Smooth muscle cell (in vitro differentiated cells): ENCODE measurements around the gene SETD1B. TPM values are rescaled to one million over a fixed set of nuclear protein-coding genes. Genes with fewer than 3 reads are reported as not detected.

Experiments used
- DNase-seq: peaks from one replicate; lab custom pipeline; 2025; ENCODE audit not compliant: unreplicated experiment; lab: John Stamatoyannopoulos, UW
- H2AFZ ChIP-seq: fragments of 200-600 bp; sonication (generic); 2 replicates; pipeline ENCODE4 v1.6.0; 2016; ENCODE audit warnings: antibody characterized with exemption, low read depth, mild to moderate bottlenecking
- H3F3A ChIP-seq: fragments of 200-600 bp; sonication (generic); 2 replicates; pipeline ENCODE4 v1.6.0; 2017; ENCODE audit warnings: antibody characterized with exemption, low read depth
- H3K27ac ChIP-seq: fragments of 200-600 bp; sonication (generic); 2 replicates; pipeline ENCODE4 v1.5.1; 2016; ENCODE audit warnings: low read depth, mild to moderate bottlenecking
- H3K27me3 ChIP-seq: fragments of 200-600 bp; sonication (generic); 2 replicates; pipeline ENCODE4 v1.6.1; 2016; ENCODE audit warnings: low read depth, mild to moderate bottlenecking
- H3K36me3 ChIP-seq: fragments of 200-600 bp; sonication (generic); 2 replicates; pipeline ENCODE4 v1.5.1; 2016; ENCODE audit warnings: low read depth
- H3K4me1 ChIP-seq: fragments of 200-600 bp; sonication (generic); 2 replicates; pipeline ENCODE4 v1.5.1; 2016; ENCODE audit warnings: low read depth
- H3K4me2 ChIP-seq: fragments of 200-600 bp; sonication (generic); 2 replicates; pipeline ENCODE4 v1.6.0; 2016; ENCODE audit warnings: mild to moderate bottlenecking
- H3K4me3 ChIP-seq: fragments of 200-600 bp; sonication (generic); 2 replicates; pipeline ENCODE4 v1.5.1; 2016; ENCODE audit warnings: mild to moderate bottlenecking
- H3K79me2 ChIP-seq: fragments of 200-600 bp; sonication (generic); 2 replicates; pipeline ENCODE4 v1.6.0; 2016; ENCODE audit warnings: low read depth, mild to moderate bottlenecking
- H3K9ac ChIP-seq: fragments of 200-600 bp; sonication (generic); 2 replicates; pipeline ENCODE4 v1.6.0; 2016; ENCODE audit warnings: low read depth
- H3K9me3 ChIP-seq: fragments of 200-600 bp; sonication (generic); replicated peaks from 2 replicates; pipeline ENCODE4 v1.5.1; 2016; ENCODE audit warnings: low read depth
- H4K20me1 ChIP-seq: fragments of 200-600 bp; sonication (generic); 2 replicates; pipeline ENCODE4 v1.6.0; 2016; ENCODE audit warnings: low read depth
- CTCF ChIP-seq: fragments of 200-600 bp; sonication (generic); IDR thresholded peaks from 2 replicates; pipeline ENCODE4 v1.5.1; 2017; ENCODE audit warnings: borderline replicate concordance, mild to moderate bottlenecking, antibody characterized with exemption; ENCODE audit not compliant: insufficient read depth, poor library complexity, severe bottlenecking
- WGBS: methylation state at CpG from one replicate; pipeline ENCODE4 v1.1.7; 2016; ENCODE audit warnings: low lambda C conversion rate; 5-methylcytosine and 5-hydroxymethylcytosine counted together
- polyA plus RNA-seq: library from polyadenylated mRNA; unstranded; fragments of >200 nt; fragmentation: Nextera tagmentation; extraction: Ambion mirVana; gene quantifications from 2 replicates; pipeline ENCODE4 v1.2.1, GENCODE V29; 2016
- total RNA-seq: library from RNA; depleted of rRNA; stranded (reverse); fragments of >200 nt; gene quantifications from 2 replicates; pipeline ENCODE4 v1.2.3, GENCODE V29; 2014

Gene SETD1B
- total and polyA plus RNA-seq, 2 experiments from 2014 or later: 1.9 to 4.2 TPM

GRCh38 chr12:121838126-121838525 lies 34.3 kb downstream of the SETD1B start:
- H3K4me3 ChIP-seq: no peak overlapping the region
- H4K20me1 ChIP-seq: no peaks in the 10 kb centered on the region
- H2AFZ ChIP-seq: no peak overlapping the region
- no peak for TF ChIP-seq CTCF
- H3K9ac ChIP-seq: no peak overlapping the region
- WGBS: 97% methylated on average over 5 of the region's 5 CpGs
- no peak overlapping the region for H3K27ac ChIP-seq
- no peaks in the 10 kb centered on the region for H3K9me3 ChIP-seq
- DNase-seq: no peak
- H3K4me2 ChIP-seq: no peak overlapping the region
- H3K27me3 ChIP-seq: no peaks in the 10 kb centered on the region
- no peaks in the 10 kb centered on the region for H3K4me1 ChIP-seq
- H3F3A ChIP-seq: no peaks in the 10 kb centered on the region
- no peaks in the 10 kb centered on the region for H3K36me3 ChIP-seq
- H3K79me2 ChIP-seq: no peaks in the 10 kb centered on the region

GRCh38 chr12:121839106-121839992 lies 35.5 kb downstream of the SETD1B start:
- H3K36me3 ChIP-seq: no peaks in the 10 kb centered on the region
- H3K9ac ChIP-seq: peak overlapping the region; percentile 24
- DNase-seq: peak; percentile 99
- H2AFZ ChIP-seq: peak overlapping the region; percentile 81
- no peaks in the 10 kb centered on the region for H3K27me3 ChIP-seq
- no peak overlapping the region for H3K27ac ChIP-seq
- no peaks in the 10 kb centered on the region for H3K9me3 ChIP-seq
- H3K4me1 ChIP-seq: no peaks in the 10 kb centered on the region
- TF ChIP-seq CTCF: peak; percentile 33
- H4K20me1 ChIP-seq: no peaks in the 10 kb centered on the region
- H3K4me3 ChIP-seq: peak overlapping the region; percentile 58
- no peaks in the 10 kb centered on the region for H3K79me2 ChIP-seq
- WGBS: 18% methylated on average over 44 of the region's 53 CpGs
- peak overlapping the region; percentile 90 for H3K4me2 ChIP-seq
- no peaks in the 10 kb centered on the region for H3F3A ChIP-seq

DNA sequence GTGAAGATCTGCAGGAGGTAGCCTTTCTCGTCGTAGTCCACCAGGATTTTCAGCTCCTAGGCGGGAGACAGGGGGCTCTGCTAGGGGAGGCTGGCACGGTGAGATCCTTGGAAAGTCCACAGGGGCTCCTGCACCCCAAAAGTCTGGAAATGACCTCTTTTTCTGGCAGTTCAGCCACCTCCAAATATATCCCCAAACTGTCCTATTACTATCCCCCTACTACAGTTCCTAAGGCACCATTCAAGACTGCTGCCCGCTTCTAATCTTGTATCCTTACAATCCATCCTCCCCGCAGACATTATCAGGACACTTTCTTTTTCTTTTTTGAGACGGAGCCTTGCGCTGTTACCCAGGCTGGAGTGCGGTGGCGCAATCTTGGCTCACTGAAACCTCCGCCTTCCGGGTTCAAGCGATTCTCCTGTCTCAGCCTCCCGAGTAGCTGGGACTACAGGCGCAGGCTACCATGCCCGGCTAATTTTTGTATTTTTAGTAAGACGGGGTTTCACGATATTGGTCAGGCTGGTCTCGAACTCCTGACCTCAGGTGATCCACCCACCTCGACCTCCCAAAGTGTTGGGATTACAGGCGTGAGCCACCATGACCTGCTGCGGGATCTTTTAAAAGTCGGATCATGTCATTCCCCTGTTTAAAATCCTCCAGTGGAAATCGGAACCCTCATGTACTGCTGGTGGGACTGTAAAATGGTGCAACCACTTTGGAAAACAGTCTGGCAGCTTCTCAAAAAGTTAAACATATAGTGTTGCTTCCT lies 36.4 kb downstream of the SETD1B start:
- H3K27me3 ChIP-seq: no peaks in the 10 kb centered on the region
- peak overlapping the region; percentile 90 for H3K4me2 ChIP-seq
- H4K20me1 ChIP-seq: no peaks in the 10 kb centered on the region
- 77% methylated on average over 24 of the region's 24 CpGs for WGBS
- H3K27ac ChIP-seq: no peak overlapping the region
- H3F3A ChIP-seq: no peaks in the 10 kb centered on the region
- H3K36me3 ChIP-seq: no peaks in the 10 kb centered on the region
- H3K9ac ChIP-seq: peak overlapping the region; percentile 24
- H3K9me3 ChIP-seq: no peaks in the 10 kb centered on the region
- no peaks in the 10 kb centered on the region for H3K79me2 ChIP-seq
- H3K4me3 ChIP-seq: peak overlapping the region; percentile 58
- no peak for TF ChIP-seq CTCF
- no peak for DNase-seq
- H3K4me1 ChIP-seq: no peaks in the 10 kb centered on the region
- peak overlapping the region; percentile 81 for H2AFZ ChIP-seq
